HepG2 (cell line): ENCODE measurements around the gene SRPRB.

Experiments used
- ATF7 ChIP-seq, 2 experiments: fragments of 450-650 bp in 1 of 2; sonication (generic) in 1 of 2; formaldehyde crosslinking in 1 of 2; IDR thresholded peaks; 2 replicates each; pipeline versions ENCODE4 v1.4.0 to v1.6.1; 2016 to 2020; ENCODE audit warnings: antibody characterized with exemption in 1 of 2, mild to moderate bottlenecking in 1 of 2, missing genetic modification reagents in 1 of 2
- CTCF ChIP-seq: sonication (generic); formaldehyde crosslinking; IDR thresholded peaks from 2 replicates; pipeline ENCODE4 v1.5.0; 2020; ENCODE audit warnings: mild to moderate bottlenecking, missing genetic modification reagents, moderate library complexity
- DRAP1 ChIP-seq: IDR thresholded peaks from 2 replicates; pipeline ENCODE4 v1.6.1; 2016; ENCODE audit warnings: missing genetic modification reagents, missing compliant biosample characterization
- FOXP1 ChIP-seq, 2 experiments: fragments of 450-650 bp in 1 of 2; IDR thresholded peaks; 2 replicates each; pipeline ENCODE4 v1.6.1; 2017 to 2018; ENCODE audit warnings: antibody characterized with exemption in 1 of 2
- HDAC6 ChIP-seq: fragments of 200-600 bp; sonication (generic); IDR thresholded peaks from 2 replicates; pipeline ENCODE4 v1.7.0; 2017; ENCODE audit warnings: mild to moderate bottlenecking, antibody characterized with exemption, low read length, low read depth
- RFXAP ChIP-seq: sonication (generic); formaldehyde crosslinking; IDR thresholded peaks from 2 replicates; pipeline ENCODE4 v1.4.0; 2020; ENCODE audit warnings: missing genetic modification reagents, borderline replicate concordance

- TF ChIP-seq FOXP1 (IDR thresholded peaks at IDR 0.05) = no peak
- TF ChIP-seq FOXP1 (CRISPR knock-in tag; IDR thresholded peaks at IDR 0.05) = no peak
- no peak for TF ChIP-seq DRAP1 (CRISPR knock-in tag)
- no peak for TF ChIP-seq CTCF (CRISPR knock-in tag)
- TF ChIP-seq ATF7 (IDR thresholded peaks at IDR 0.05) = no peak
- TF ChIP-seq ATF7 (CRISPR knock-in tag; IDR thresholded peaks at IDR 0.05) = no peak
- TF ChIP-seq RFXAP (CRISPR knock-in tag) = no peak
- no peak for TF ChIP-seq HDAC6
These were observed 36.1 kb upstream of the SRPRB start for GRCh38 chr3:133769536-133769935.
